ENCODE results near the gene MPPE1.

MPPE1 gene

GRCh38 chr18:11883153-11883552, 25.0 kb downstream of the MPPE1 start:
- Histone ChIP-seq H3K9me3 (ENCODE audit: low read length) (no peaks in the 10 kb centered on the region), H2AFZ (ENCODE audit: low read length) (no peak overlapping the region), H3F3A (ENCODE audit: insufficient read depth, low read length) (no peaks in the 10 kb centered on the region), H3K36me3 (ENCODE audit: insufficient read depth, low read length) (peaks cover 38% of the 10 kb centered on the region), H4K20me1 (ENCODE audit: insufficient read depth, low read length) (no peaks in the 10 kb centered on the region), H3K4me1 (ENCODE audit: insufficient read depth, low read length, severe bottlenecking) (peaks cover 19% of the 10 kb centered on the region), H3K9me2 (ENCODE audit: low read depth, low read length) (no peaks in the 10 kb centered on the region), H3K27ac (ENCODE audit: low read depth, low read length, poor library complexity, severe bottlenecking) (peak overlapping the region; percentile 68), H3K4me3 (ENCODE audit: low read depth, low read length, poor library complexity, severe bottlenecking) (no peak overlapping the region), H3K4me2 (ENCODE audit: low read length) (peak overlapping the region; percentile 1), H3K27me3 (ENCODE audit: insufficient read depth, low read length) (no peaks in the 10 kb centered on the region), H3K9ac (ENCODE audit: low read length) (no peak overlapping the region), H3K79me2 (ENCODE audit: insufficient read depth, low read length) (no peaks in the 10 kb centered on the region)
- TF ChIP-seq EZH2 (IDR thresholded peaks at IDR 0.05; ENCODE audit: borderline replicate concordance, low read length) = no peak
- no peak for TF ChIP-seq CTCF (IDR thresholded peaks at IDR 0.05; ENCODE audit: low read length)

GRCh38 chr18:11882636-11883035, 25.5 kb downstream of the MPPE1 start:
- Histone ChIP-seq H2AFZ (ENCODE audit: low read length) (no peak overlapping the region), H4K20me1 (ENCODE audit: insufficient read depth, low read length) (no peaks in the 10 kb centered on the region), H3K9ac (ENCODE audit: low read length) (no peak overlapping the region), H3K4me2 (ENCODE audit: low read length) (peak overlapping the region; percentile 1; the same call in 1 of the 2 replicates), H3K27ac (ENCODE audit: low read depth, low read length, poor library complexity, severe bottlenecking) (peak overlapping the region; percentile 68), H3K27me3 (ENCODE audit: insufficient read depth, low read length) (no peaks in the 10 kb centered on the region), H3K4me1 (ENCODE audit: insufficient read depth, low read length, severe bottlenecking) (peaks cover 19% of the 10 kb centered on the region), H3K9me2 (ENCODE audit: low read depth, low read length) (no peaks in the 10 kb centered on the region), H3K4me3 (ENCODE audit: low read depth, low read length, poor library complexity, severe bottlenecking) (no peak overlapping the region), H3K36me3 (ENCODE audit: insufficient read depth, low read length) (peaks cover 33% of the 10 kb centered on the region), H3K79me2 (ENCODE audit: insufficient read depth, low read length) (no peaks in the 10 kb centered on the region), H3K9me3 (ENCODE audit: low read length) (no peaks in the 10 kb centered on the region), H3F3A (ENCODE audit: insufficient read depth, low read length) (no peaks in the 10 kb centered on the region)
- TF ChIP-seq CTCF (IDR thresholded peaks at IDR 0.05; ENCODE audit: low read length) (no peak), EZH2 (IDR thresholded peaks at IDR 0.05; ENCODE audit: borderline replicate concordance, low read length) (no peak)

GRCh38 chr18:11880586-11881304, 27.4 kb downstream of the MPPE1 start:
- no peak overlapping the region for H3K9ac ChIP-seq (ENCODE audit: low read length)
- no peaks in the 10 kb centered on the region; the same call in 1 of the 2 replicates for H3K27me3 ChIP-seq (ENCODE audit: insufficient read depth, low read length)
- TF ChIP-seq EZH2 (IDR thresholded peaks at IDR 0.05; ENCODE audit: borderline replicate concordance, low read length) (no peak), CTCF (IDR thresholded peaks at IDR 0.05; ENCODE audit: low read length) (no peak)
- H3K9me2 ChIP-seq (ENCODE audit: low read depth, low read length) = no peaks in the 10 kb centered on the region
- H3K4me3 ChIP-seq (ENCODE audit: low read depth, low read length, poor library complexity, severe bottlenecking) = no peak overlapping the region
- H3K4me1 ChIP-seq (ENCODE audit: insufficient read depth, low read length, severe bottlenecking) = peaks cover 19% of the 10 kb centered on the region
- H3K27ac ChIP-seq (ENCODE audit: low read depth, low read length, poor library complexity, severe bottlenecking) = no peak overlapping the region
- H3K9me3 ChIP-seq (ENCODE audit: low read length) = peaks cover 3% of the 10 kb centered on the region; the same call in 1 of the 2 replicates
- H3K4me2 ChIP-seq (ENCODE audit: low read length) = no peak overlapping the region
- no peaks in the 10 kb centered on the region for H4K20me1 ChIP-seq (ENCODE audit: insufficient read depth, low read length)
- peaks cover 20% of the 10 kb centered on the region for H3K36me3 ChIP-seq (ENCODE audit: insufficient read depth, low read length)
- no peak overlapping the region for H2AFZ ChIP-seq (ENCODE audit: low read length)
- no peaks in the 10 kb centered on the region for H3K79me2 ChIP-seq (ENCODE audit: insufficient read depth, low read length)
- no peaks in the 10 kb centered on the region for H3F3A ChIP-seq (ENCODE audit: insufficient read depth, low read length)

Data from OCI-LY1 (cell line).